GM12891 (cell line): ENCODE measurements around the gene SH3TC1.

Experiments used
- POLR2A ChIP-seq: IDR thresholded peaks from 2 replicates; pipeline ENCODE4 v1.6.1; 2011; ENCODE audit warnings: low read depth, low read length, control low read depth
- TAF1 ChIP-seq: IDR thresholded peaks from 2 replicates; pipeline ENCODE4 v1.6.1; 2011; ENCODE audit warnings: low read depth, low read length, control low read depth

- TF ChIP-seq POLR2A, result no peak
- no peak for TF ChIP-seq TAF1
Observed at GRCh38 chr4:8195841-8196458, 3.1 kb upstream of the SH3TC1 start.
